ENCODE measurements around the gene CACNB4. TPM values are rescaled to one million over a fixed set of nuclear protein-coding genes. Genes with fewer than 3 reads are reported as not detected.

CACNB4 gene
- total RNA-seq, 2 donors from 2014 or later = 0.33 to 1.3 TPM

DNA sequence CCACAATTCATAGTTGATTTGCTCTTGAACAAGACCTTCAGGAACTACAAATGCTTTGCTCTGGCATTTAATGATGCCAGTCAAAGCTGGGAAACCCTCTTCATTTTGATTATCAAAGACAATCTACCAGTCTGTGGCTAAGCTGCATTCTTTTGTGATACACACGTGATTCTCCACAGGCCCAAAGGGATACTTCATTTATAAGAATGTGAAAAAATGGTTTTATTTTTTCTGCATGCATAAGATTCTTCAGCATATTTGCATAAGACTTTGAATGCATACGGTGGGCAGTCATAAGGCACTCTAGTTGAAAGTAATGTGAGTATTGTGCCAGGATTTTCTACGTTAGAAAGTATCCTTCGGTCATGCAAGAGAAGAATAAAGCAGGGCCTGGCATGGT lies 237.7 kb downstream of the CACNB4 start:
- Histone ChIP-seq H3K36me3 (replicated peaks in 1 of 2; ENCODE audit: insufficient read depth in 1 of 2, low read depth in 2 of 2) (no peaks in the 10 kb centered on the region), H3K4me3 (no peak overlapping the region), H3K27ac (no peak overlapping the region), H3K27me3 (no peaks in the 10 kb centered on the region), H3K9me3 (no peaks in the 10 kb centered on the region), H3K4me1 (no peaks in the 10 kb centered on the region)
- DNase-seq = no peak
- TF ChIP-seq, protein P1, sequence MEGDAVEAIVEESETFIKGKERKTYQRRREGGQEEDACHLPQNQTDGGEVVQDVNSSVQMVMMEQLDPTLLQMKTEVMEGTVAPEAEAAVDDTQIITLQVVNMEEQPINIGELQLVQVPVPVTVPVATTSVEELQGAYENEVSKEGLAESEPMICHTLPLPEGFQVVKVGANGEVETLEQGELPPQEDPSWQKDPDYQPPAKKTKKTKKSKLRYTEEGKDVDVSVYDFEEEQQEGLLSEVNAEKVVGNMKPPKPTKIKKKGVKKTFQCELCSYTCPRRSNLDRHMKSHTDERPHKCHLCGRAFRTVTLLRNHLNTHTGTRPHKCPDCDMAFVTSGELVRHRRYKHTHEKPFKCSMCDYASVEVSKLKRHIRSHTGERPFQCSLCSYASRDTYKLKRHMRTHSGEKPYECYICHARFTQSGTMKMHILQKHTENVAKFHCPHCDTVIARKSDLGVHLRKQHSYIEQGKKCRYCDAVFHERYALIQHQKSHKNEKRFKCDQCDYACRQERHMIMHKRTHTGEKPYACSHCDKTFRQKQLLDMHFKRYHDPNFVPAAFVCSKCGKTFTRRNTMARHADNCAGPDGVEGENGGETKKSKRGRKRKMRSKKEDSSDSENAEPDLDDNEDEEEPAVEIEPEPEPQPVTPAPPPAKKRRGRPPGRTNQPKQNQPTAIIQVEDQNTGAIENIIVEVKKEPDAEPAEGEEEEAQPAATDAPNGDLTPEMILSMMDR (IDR thresholded peaks at IDR 0.05) = no peak
- TF ChIP-seq POLR2A (IDR thresholded peaks at IDR 0.05) = no peak
- 78 to 80% methylated on average over 4 of the region's 4 CpGs for WGBS, 2 donors
- intact Hi-C loops (cut with DNase I) = no loop called here
- no peak for ATAC-seq

GRCh38 chr2:151860613-151861146 lies 238.2 kb downstream of the CACNB4 start:
- Histone ChIP-seq H3K36me3 (replicated peaks in 1 of 2; ENCODE audit: insufficient read depth in 1 of 2, low read depth in 2 of 2) (no peaks in the 10 kb centered on the region), H3K4me3 (no peak overlapping the region), H3K4me1 (no peaks in the 10 kb centered on the region), H3K27ac (no peak overlapping the region), H3K9me3 (no peaks in the 10 kb centered on the region), H3K27me3 (no peaks in the 10 kb centered on the region)
- DNase-seq (no peak), ATAC-seq (no peak)
- WGBS, 2 donors = 79 to 83% methylated on average over 5 of the region's 5 CpGs
- intact Hi-C loops (cut with DNase I) = no loop called here
- TF ChIP-seq, protein P1 (IDR thresholded peaks at IDR 0.05) = no peak
- no peak for TF ChIP-seq POLR2A (IDR thresholded peaks at IDR 0.05)

GRCh38 chr2:151860210-151860609 lies 238.6 kb downstream of the CACNB4 start:
- ATAC-seq = no peak
- intact Hi-C loops (cut with DNase I) = no loop called here
- Histone ChIP-seq H3K27ac (no peak overlapping the region), H3K36me3 (replicated peaks in 1 of 2; ENCODE audit: insufficient read depth in 1 of 2, low read depth in 2 of 2) (no peaks in the 10 kb centered on the region), H3K9me3 (no peaks in the 10 kb centered on the region), H3K27me3 (no peaks in the 10 kb centered on the region), H3K4me1 (no peaks in the 10 kb centered on the region), H3K4me3 (no peak overlapping the region)
- WGBS, 2 donors = 70 to 88% methylated on average over 4 of the region's 4 CpGs
- TF ChIP-seq, protein P1 (IDR thresholded peaks at IDR 0.05) = no peak
- TF ChIP-seq POLR2A (IDR thresholded peaks at IDR 0.05) = no peak
- no peak for DNase-seq

- no peak overlapping the region for H3K27ac ChIP-seq
- no peaks in the 10 kb centered on the region for H3K9me3 ChIP-seq
- DNase-seq (no peak), ATAC-seq (no peak)
- H3K36me3 ChIP-seq (replicated peaks in 1 of 2; ENCODE audit: insufficient read depth in 1 of 2, low read depth in 2 of 2) = no peaks in the 10 kb centered on the region
- TF ChIP-seq, protein P1 (IDR thresholded peaks at IDR 0.05) = no peak
- no peak for TF ChIP-seq POLR2A (IDR thresholded peaks at IDR 0.05)
- no peak overlapping the region for H3K4me3 ChIP-seq
- no peaks in the 10 kb centered on the region for H3K4me1 ChIP-seq
- intact Hi-C loops (cut with DNase I) = no loop called here
- no peaks in the 10 kb centered on the region for H3K27me3 ChIP-seq
These were observed 241.2 kb downstream of the CACNB4 start for GRCh38 chr2:151857650-151858049.

DNA sequence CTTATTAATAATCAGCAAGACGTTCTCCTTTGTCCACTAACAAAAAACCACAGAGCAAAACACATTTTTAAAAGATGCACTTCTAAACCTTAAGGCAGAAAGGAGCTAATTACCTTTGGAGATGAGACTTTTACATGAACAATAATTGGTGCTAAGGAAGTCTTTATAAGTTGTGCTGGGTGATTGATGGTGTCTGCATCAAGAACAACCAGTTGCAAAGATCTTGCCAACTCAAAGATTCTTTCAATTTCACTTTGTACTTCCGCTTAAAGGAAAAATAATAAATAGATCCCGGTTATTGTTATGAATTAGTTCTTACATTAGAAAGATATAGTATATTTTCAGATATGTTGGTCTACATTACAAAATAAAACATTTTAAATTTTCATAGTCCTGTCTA lies 243.7 kb downstream of the CACNB4 start:
- no peaks in the 10 kb centered on the region for H3K4me1 ChIP-seq
- TF ChIP-seq, protein P1 (IDR thresholded peaks at IDR 0.05) = no peak
- TF ChIP-seq POLR2A (IDR thresholded peaks at IDR 0.05) = no peak
- DNase-seq (no peak), ATAC-seq (no peak)
- 81 to 82% methylated on average over 3 of the region's 3 CpGs for WGBS, 2 donors
- H3K36me3 ChIP-seq (replicated peaks in 1 of 2; ENCODE audit: insufficient read depth in 1 of 2, low read depth in 2 of 2) = no peaks in the 10 kb centered on the region
- H3K27ac ChIP-seq = no peak overlapping the region
- intact Hi-C loops (cut with DNase I) = no loop called here
- H3K4me3 ChIP-seq = no peak overlapping the region
- no peaks in the 10 kb centered on the region for H3K27me3 ChIP-seq
- H3K9me3 ChIP-seq = no peaks in the 10 kb centered on the region
